Subcutaneous adipose tissue (tissue), 4 donors: Measurements from ENCODE around the gene RAPSN. TPM values are rescaled to one million over a fixed set of nuclear protein-coding genes. Genes with fewer than 3 reads are reported as not detected.

ENCODE experiments used
- total RNA-seq, 4 donors: library from RNA; depleted of rRNA; stranded (reverse); fragments of >200 nt; gene quantifications; one replicate each; pipeline ENCODE4 v1.1.0, GENCODE V29; 2016
- TF ChIP-seq, protein P1 (sequence below): fragments of 450-650 bp; IDR thresholded peaks from one replicate; pipeline ENCODE4 v1.5.1; 2016; ENCODE audit warnings: low read depth, mild to moderate bottlenecking, control low read depth, antibody characterized with exemption, moderate library complexity

Gene RAPSN
- total RNA-seq, 4 donors from 2014 or later: not detected

DNA sequence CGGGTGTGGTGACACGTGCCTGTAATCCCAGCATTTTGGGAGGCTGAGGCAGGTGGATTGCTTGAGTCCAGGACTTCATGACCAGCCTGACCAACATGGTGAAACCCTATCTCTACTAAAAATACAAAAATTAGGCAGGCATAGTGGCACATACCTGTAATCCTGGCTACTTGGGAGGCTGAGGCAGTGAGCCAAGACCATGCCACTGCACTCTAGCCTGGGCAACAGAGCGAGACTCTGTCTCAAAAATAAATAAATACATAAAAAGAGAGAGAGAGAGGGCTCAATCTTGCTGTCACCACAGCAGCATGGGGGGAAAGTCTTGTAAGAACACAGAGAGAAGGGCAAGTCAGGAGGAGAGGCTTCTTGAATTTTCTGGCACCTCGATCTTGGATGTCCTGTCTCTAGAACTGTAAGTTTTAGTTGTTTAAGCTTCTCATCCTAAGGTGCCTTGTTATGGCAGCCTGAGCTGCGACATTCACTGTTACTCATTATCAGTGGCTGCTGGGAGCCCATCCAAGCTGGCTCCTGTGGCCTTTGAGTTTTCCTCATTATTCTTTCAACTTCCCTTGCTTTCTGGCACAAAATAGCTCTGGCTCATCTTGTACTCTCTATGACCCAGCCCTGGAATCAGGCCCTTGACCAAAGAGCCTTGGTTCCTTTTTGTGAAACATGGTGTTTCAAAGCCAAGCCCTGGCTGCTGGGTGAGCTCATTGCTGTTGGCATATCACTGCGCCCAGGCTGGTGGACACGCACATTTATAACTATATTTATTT is 14.7 kb downstream of the RAPSN start:
- TF ChIP-seq, protein P1, sequence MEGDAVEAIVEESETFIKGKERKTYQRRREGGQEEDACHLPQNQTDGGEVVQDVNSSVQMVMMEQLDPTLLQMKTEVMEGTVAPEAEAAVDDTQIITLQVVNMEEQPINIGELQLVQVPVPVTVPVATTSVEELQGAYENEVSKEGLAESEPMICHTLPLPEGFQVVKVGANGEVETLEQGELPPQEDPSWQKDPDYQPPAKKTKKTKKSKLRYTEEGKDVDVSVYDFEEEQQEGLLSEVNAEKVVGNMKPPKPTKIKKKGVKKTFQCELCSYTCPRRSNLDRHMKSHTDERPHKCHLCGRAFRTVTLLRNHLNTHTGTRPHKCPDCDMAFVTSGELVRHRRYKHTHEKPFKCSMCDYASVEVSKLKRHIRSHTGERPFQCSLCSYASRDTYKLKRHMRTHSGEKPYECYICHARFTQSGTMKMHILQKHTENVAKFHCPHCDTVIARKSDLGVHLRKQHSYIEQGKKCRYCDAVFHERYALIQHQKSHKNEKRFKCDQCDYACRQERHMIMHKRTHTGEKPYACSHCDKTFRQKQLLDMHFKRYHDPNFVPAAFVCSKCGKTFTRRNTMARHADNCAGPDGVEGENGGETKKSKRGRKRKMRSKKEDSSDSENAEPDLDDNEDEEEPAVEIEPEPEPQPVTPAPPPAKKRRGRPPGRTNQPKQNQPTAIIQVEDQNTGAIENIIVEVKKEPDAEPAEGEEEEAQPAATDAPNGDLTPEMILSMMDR: no peak

DNA sequence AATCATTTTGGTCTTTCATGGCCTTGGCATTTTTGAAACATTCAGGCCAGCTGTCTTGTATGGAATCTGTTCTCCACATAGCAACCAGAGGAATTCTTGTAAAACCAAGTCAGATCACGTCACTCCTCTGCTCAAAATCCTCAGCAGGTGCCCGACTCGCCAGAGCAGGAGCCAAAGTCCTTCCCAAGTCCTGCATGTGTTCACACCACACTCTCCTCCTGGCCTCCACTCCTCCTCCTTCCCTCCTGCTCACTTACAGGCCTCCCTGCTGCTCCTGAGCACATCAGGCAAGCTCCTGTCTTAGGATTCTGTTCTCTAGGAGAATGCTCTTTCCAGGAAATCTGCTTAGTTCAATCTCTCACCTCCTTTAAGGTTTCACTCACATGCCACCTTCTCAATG is 15.8 kb downstream of the RAPSN start:
- TF ChIP-seq, protein P1: no peak

DNA sequence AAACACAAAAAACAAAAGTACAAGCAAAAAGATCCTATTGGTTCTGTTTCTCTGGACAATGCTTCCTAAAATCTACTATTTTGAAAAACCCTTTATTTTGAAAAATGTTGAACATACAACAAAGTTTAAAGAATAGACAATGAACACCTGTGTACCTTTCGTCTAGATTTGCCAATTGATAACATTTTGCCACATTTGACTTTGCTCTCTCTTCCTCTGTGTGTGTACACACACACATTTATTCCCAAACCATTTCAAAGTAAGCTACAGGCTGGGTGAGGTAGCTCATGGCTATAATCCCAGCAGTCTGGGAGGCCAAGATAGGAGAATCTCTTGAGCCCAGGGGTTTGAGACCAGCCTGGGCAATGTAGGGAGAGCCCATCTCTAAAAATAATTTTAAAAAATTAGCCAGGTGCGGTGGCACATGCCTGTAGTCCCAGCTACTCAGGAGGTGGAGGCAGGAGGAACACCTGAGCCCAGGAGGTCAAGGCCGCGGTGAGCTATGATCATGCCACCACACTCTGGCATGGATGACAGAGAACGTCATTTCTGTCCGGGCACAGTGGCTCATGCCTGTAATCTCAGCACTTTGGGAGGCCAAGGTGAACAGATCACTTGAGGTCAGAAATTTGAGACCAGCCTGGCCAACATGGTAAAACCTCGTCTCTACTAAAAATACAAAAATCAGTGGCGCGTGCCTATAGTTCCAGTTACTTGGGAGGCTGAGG is 17.4 kb downstream of the RAPSN start:
- TF ChIP-seq, protein P1: no peak

DNA sequence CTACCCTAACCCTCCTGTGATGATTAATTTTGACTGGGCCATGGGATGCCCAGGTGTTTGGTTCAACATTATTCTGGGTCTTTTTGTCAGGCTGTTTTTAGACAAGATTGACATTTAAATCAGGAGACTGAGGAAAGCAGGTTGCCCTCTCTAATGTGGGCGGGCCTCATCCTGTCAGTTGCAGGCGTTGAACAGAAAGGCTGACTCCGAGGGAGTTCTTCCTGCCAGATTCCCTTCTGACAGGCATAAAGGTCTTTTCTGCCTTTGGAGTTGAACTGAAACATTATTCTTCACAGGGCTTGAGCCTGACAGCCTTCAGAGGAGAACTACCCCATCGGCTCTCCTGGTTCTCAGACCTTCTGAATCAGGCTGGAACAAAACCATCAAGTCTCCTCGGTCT is 18.4 kb downstream of the RAPSN start:
- TF ChIP-seq, protein P1: no peak

DNA sequence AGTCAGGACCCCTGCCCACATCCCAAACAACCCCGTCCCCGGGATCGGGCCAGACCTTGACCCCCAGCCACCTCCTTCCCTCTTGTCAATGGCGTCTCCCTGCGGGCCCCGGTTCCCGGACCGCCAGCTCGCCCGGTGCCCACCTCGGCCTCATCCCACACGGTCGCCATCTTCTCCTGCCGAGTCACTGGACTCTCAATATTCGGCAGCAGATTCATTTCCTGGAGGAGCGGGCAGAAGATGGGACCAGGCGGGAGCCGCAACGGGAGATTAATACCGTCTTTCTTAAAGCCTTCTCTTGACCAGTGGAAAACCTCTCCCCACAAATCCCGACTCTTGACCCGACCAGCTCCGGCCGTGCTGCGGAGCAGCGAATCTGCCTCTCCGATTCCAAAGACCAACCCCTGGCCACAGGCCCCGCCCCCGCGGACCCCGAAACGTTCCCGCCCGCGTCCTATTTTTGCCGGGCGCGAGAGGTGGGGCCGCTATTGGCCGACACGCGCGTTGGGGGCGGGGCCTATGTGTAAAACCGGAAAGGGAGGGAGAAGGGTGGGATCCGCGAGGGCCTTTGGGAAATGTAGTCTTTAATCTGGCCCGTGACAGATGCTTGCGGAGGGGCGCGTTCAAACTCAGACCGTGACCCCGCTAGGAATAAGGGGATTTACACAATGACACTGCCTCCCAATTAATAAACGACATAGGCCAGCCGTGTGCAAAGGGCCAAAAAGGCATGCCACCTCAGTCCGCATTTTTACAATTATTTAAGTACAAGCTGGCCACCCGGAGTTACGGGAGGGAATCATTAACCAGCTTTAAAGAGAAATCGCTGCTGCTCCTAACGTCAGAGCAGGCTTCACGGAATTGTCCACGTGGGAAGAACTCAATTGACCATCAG is 22.6 kb downstream of the RAPSN start, which contains the start of gene PSMC3:
Gene PSMC3, minus strand, starts transcription at position 378 of the 895 bp plus-strand sequence. Its CDS starts 160 bp downstream, at position 218.
- TF ChIP-seq, protein P1: no peak

DNA sequence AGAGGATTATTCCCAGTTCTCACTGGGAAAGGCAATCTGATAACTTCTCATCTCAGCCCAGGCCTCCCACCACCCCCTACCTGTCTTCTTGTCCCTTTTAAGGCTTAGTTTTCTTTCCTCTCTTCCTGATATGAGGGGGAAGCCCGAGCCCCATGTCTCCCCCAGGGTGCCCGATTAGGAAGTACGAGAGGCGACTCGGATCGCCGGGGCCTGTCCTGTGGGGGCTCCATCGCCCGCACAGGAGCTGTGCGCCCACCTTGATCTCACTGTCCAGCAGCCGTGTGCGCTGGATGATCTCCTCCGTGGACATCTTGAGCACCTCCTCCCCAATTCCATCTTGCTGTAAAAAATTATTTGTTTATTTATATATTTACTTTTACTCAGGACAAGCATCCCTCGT is 23.3 kb downstream of the RAPSN start:
- TF ChIP-seq, protein P1: no peak
